ENCODE data around the gene DPP9. TPM values are rescaled to one million over a fixed set of nuclear protein-coding genes. Genes with fewer than 3 reads are reported as not detected.

The DPP9 gene
- polyA plus RNA-seq, 3 donors = 12.6 to 23.8 (median 13.9) TPM

GRCh38 chr19:4669723-4670480 is 53.7 kb downstream of the DPP9 start, which contains the start of gene MYDGF:
MYDGF (minus strand) TSS chr19:4670342; CDS start chr19:4670334, 8 bp downstream.
- Histone ChIP-seq H2AFZ (ENCODE audit: insufficient read depth, low read depth, low read length, poor library complexity, severe bottlenecking) (peak within 1 kb of the TSS; percentile 82), H4K20me1 (ENCODE audit: insufficient read depth, low read length) (peaks cover 20% of the 10 kb centered on the region), H3K27me3 (ENCODE audit: control insufficient read depth in 2 of 2, insufficient read depth in 2 of 2, low read length in 2 of 2) (no peaks in the 10 kb centered on the region), H3K9ac (ENCODE audit: insufficient read depth, low read length, poor library complexity, severe bottlenecking) (peak within 1 kb of the TSS; percentile 89), H3K27ac (ENCODE audit: low read depth in 1 of 2, low read length in 2 of 2) (peak within 1 kb of the TSS; percentile 82 to 85), H3K4me1 (ENCODE audit: control insufficient read depth in 1 of 2, insufficient read depth in 2 of 2, low read length in 2 of 2) (peaks cover 13 to 25% of the 10 kb centered on the region in 2 donors), H3K36me3 (replicated peaks in 1 of 2; ENCODE audit: control insufficient read depth in 1 of 2, insufficient read depth in 2 of 2, low read length in 2 of 2) (peaks cover 14 to 32% of the 10 kb centered on the region in 2 donors), H3K4me3 (replicated peaks in 1 of 3; ENCODE audit: low read depth in 2 of 3, low read length in 3 of 3) (peak within 1 kb of the TSS; percentile 75 to 95 (median 85)), H3K4me2 (replicated peaks; ENCODE audit: extremely low read depth, low read length, poor library complexity, severe bottlenecking) (peak within 1 kb of the TSS; percentile 94), H3K79me2 (ENCODE audit: insufficient read depth, low read length) (peaks cover 33% of the 10 kb centered on the region), H3K9me3 (replicated peaks in 1 of 2; ENCODE audit: control insufficient read depth in 1 of 2, insufficient read depth in 1 of 2, low read length in 2 of 2) (no peaks in the 10 kb centered on the region)
- TF ChIP-seq, protein P1, sequence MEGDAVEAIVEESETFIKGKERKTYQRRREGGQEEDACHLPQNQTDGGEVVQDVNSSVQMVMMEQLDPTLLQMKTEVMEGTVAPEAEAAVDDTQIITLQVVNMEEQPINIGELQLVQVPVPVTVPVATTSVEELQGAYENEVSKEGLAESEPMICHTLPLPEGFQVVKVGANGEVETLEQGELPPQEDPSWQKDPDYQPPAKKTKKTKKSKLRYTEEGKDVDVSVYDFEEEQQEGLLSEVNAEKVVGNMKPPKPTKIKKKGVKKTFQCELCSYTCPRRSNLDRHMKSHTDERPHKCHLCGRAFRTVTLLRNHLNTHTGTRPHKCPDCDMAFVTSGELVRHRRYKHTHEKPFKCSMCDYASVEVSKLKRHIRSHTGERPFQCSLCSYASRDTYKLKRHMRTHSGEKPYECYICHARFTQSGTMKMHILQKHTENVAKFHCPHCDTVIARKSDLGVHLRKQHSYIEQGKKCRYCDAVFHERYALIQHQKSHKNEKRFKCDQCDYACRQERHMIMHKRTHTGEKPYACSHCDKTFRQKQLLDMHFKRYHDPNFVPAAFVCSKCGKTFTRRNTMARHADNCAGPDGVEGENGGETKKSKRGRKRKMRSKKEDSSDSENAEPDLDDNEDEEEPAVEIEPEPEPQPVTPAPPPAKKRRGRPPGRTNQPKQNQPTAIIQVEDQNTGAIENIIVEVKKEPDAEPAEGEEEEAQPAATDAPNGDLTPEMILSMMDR (IDR thresholded peaks at IDR 0.05) = no peak
- WGBS (ENCODE audit: insufficient coverage) = under 1% methylated on average over 72 of the region's 75 CpGs
- no peaks in the 10 kb centered on the region for H3K9me3 Mint-ChIP-seq
- peaks cover 14% of the 10 kb centered on the region for H3K4me1 Mint-ChIP-seq
- peaks cover 0 to 2% (median 0%) of the 10 kb centered on the region in 3 donors for H3K27me3 Mint-ChIP-seq (ENCODE audit: low read depth in 3 of 3)
- peak; percentile 87 to 92 (median 89) for DNase-seq
- intact Hi-C loops (cut with micrococcal nuclease) = loop anchor here (5.0 to 10.0 kb wide), 2 partner anchors 122 to 345 kb away; partner anchors contain the start of gene FEM1A (in 1 of the 2)
- H3K4me3 Mint-ChIP-seq = peak within 1 kb of the TSS; percentile 87 to 91
- H3K36me3 Mint-ChIP-seq = peaks cover 24 to 45% of the 10 kb centered on the region in 2 donors
- H3K27ac Mint-ChIP-seq = peak within 1 kb of the TSS; percentile 82 to 96 (median 93)

GRCh38 chr19:4664642-4665041 is 59.0 kb downstream of the DPP9 start:
- intact Hi-C loops (cut with micrococcal nuclease) = no loop called here
- H3K36me3 Mint-ChIP-seq = peaks cover 61 to 88% of the 10 kb centered on the region in 2 donors
- H3K27me3 ChIP-seq (ENCODE audit: control insufficient read depth in 2 of 2, insufficient read depth in 2 of 2, low read length in 2 of 2) = no peaks in the 10 kb centered on the region
- H3K4me2 ChIP-seq (replicated peaks; ENCODE audit: extremely low read depth, low read length, poor library complexity, severe bottlenecking) = no peak overlapping the region
- peaks cover 42% of the 10 kb centered on the region for H3K79me2 ChIP-seq (ENCODE audit: insufficient read depth, low read length)
- TF ChIP-seq, protein P1 (IDR thresholded peaks at IDR 0.05) = no peak
- 96% methylated on average over 10 of the region's 12 CpGs for WGBS (ENCODE audit: insufficient coverage)
- no peak overlapping the region for H2AFZ ChIP-seq (ENCODE audit: insufficient read depth, low read depth, low read length, poor library complexity, severe bottlenecking)
- no peak overlapping the region for H3K4me3 ChIP-seq (replicated peaks in 1 of 3; ENCODE audit: low read depth in 2 of 3, low read length in 3 of 3)
- H3K4me3 Mint-ChIP-seq = no peak overlapping the region
- no peak for DNase-seq
- H3K27me3 Mint-ChIP-seq (ENCODE audit: low read depth in 3 of 3) = peaks cover 0 to 1% (median 0%) of the 10 kb centered on the region in 3 donors
- H4K20me1 ChIP-seq (ENCODE audit: insufficient read depth, low read length) = peaks cover 60% of the 10 kb centered on the region
- H3K4me1 Mint-ChIP-seq = peaks cover 14% of the 10 kb centered on the region
- no peak overlapping the region for H3K27ac Mint-ChIP-seq
- H3K36me3 ChIP-seq (replicated peaks in 1 of 2; ENCODE audit: control insufficient read depth in 1 of 2, insufficient read depth in 2 of 2, low read length in 2 of 2) = peaks cover 58 to 78% of the 10 kb centered on the region in 2 donors
- peaks cover 11 to 23% of the 10 kb centered on the region in 2 donors for H3K4me1 ChIP-seq (ENCODE audit: control insufficient read depth in 1 of 2, insufficient read depth in 2 of 2, low read length in 2 of 2)
- no peak overlapping the region for H3K9ac ChIP-seq (ENCODE audit: insufficient read depth, low read length, poor library complexity, severe bottlenecking)
- H3K9me3 ChIP-seq (replicated peaks in 1 of 2; ENCODE audit: control insufficient read depth in 1 of 2, insufficient read depth in 1 of 2, low read length in 2 of 2) = no peaks in the 10 kb centered on the region
- no peak overlapping the region for H3K27ac ChIP-seq (ENCODE audit: low read depth in 1 of 2, low read length in 2 of 2)
- H3K9me3 Mint-ChIP-seq = no peaks in the 10 kb centered on the region

All from CD14-positive monocyte (primary cell).